ENCODE measurements around the gene THOC2. TPM values are rescaled to one million over a fixed set of nuclear protein-coding genes. Genes with fewer than 3 reads are reported as not detected.

Gene THOC2
- total RNA-seq, 2 experiments from 2014 or later, result 61.1 to 62.8 TPM

DNA sequence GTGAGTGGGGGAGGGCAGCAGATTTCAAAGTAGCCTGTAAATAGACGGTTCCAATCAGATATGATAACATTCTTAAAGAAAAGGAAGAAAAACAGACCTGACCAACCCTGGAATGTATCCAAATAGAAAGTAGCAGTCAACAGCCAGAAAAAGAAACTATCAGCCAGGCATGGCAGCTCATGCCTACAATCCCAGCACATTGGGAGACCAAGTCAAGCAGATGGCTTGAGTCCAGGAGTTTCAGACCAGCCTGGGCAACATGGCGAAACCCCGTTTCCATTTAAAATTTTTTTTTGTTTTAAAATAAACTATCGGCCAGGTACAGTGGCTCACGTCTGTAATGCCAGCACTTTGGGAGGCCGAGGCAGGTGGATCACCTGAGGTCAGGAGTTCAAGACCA is 125.0 kb downstream of the THOC2 start:
- DNase-seq (no peak), ATAC-seq (ENCODE audit: poor library complexity) (no peak)
- Histone ChIP-seq H3K36me3 (ENCODE audit: insufficient read depth, low read length) (peaks cover 19% of the 10 kb centered on the region), H3K4me1 (ENCODE audit: insufficient read depth, low read length) (no peaks in the 10 kb centered on the region), H3K27ac (ENCODE audit: low read depth in 1 of 2, low read length in 2 of 2) (no peak overlapping the region), H3K4me3 (ENCODE audit: low read length) (no peak overlapping the region), H3K9me3 (ENCODE audit: control insufficient read depth in 1 of 2, insufficient read depth in 1 of 2, low read length in 2 of 2) (no peaks in the 10 kb centered on the region), H3K27me3 (ENCODE audit: control insufficient read depth in 1 of 2, insufficient read depth in 2 of 2, low read length in 2 of 2) (no peaks in the 10 kb centered on the region)
- ChIA-PET POLR2A (no interaction called here), CTCF (no interaction called here)
- Mint-ChIP-seq H3K9me3 (no peaks in the 10 kb centered on the region), H3K4me3 (no peak overlapping the region), H3K4me1 (ENCODE audit: low read depth) (no peaks in the 10 kb centered on the region), H3K36me3 (ENCODE audit: low read depth) (peaks cover 69% of the 10 kb centered on the region), H3K27ac (no peak overlapping the region), H3K27me3 (no peaks in the 10 kb centered on the region)
- TF ChIP-seq, protein P1, sequence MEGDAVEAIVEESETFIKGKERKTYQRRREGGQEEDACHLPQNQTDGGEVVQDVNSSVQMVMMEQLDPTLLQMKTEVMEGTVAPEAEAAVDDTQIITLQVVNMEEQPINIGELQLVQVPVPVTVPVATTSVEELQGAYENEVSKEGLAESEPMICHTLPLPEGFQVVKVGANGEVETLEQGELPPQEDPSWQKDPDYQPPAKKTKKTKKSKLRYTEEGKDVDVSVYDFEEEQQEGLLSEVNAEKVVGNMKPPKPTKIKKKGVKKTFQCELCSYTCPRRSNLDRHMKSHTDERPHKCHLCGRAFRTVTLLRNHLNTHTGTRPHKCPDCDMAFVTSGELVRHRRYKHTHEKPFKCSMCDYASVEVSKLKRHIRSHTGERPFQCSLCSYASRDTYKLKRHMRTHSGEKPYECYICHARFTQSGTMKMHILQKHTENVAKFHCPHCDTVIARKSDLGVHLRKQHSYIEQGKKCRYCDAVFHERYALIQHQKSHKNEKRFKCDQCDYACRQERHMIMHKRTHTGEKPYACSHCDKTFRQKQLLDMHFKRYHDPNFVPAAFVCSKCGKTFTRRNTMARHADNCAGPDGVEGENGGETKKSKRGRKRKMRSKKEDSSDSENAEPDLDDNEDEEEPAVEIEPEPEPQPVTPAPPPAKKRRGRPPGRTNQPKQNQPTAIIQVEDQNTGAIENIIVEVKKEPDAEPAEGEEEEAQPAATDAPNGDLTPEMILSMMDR (IDR thresholded peaks at IDR 0.05), result no peak
- intact Hi-C loops (cut with DNase I, micrococcal nuclease), result no loop called here

GRCh38 chrX:123607270-123607669 is 125.6 kb downstream of the THOC2 start:
- TF ChIP-seq, protein P1 (IDR thresholded peaks at IDR 0.05), result no peak
- ChIA-PET POLR2A (no interaction called here), CTCF (no interaction called here)
- intact Hi-C loops (cut with DNase I, micrococcal nuclease), result no loop called here
- H3K4me3 Mint-ChIP-seq, result no peak overlapping the region
- no peaks in the 10 kb centered on the region for H3K27me3 Mint-ChIP-seq
- H3K4me1 Mint-ChIP-seq (ENCODE audit: low read depth), result no peaks in the 10 kb centered on the region
- H3K36me3 Mint-ChIP-seq (ENCODE audit: low read depth), result peaks cover 69% of the 10 kb centered on the region
- Histone ChIP-seq H3K36me3 (ENCODE audit: insufficient read depth, low read length) (peaks cover 19% of the 10 kb centered on the region), H3K4me1 (ENCODE audit: insufficient read depth, low read length) (no peaks in the 10 kb centered on the region), H3K4me3 (ENCODE audit: low read length) (no peak overlapping the region), H3K27ac (ENCODE audit: low read depth in 1 of 2, low read length in 2 of 2) (no peak overlapping the region), H3K9me3 (ENCODE audit: control insufficient read depth in 1 of 2, insufficient read depth in 1 of 2, low read length in 2 of 2) (no peaks in the 10 kb centered on the region), H3K27me3 (ENCODE audit: control insufficient read depth in 1 of 2, insufficient read depth in 2 of 2, low read length in 2 of 2) (no peaks in the 10 kb centered on the region)
- DNase-seq (no peak), ATAC-seq (ENCODE audit: poor library complexity) (no peak)
- H3K9me3 Mint-ChIP-seq, result no peaks in the 10 kb centered on the region
- no peak overlapping the region for H3K27ac Mint-ChIP-seq

DNA sequence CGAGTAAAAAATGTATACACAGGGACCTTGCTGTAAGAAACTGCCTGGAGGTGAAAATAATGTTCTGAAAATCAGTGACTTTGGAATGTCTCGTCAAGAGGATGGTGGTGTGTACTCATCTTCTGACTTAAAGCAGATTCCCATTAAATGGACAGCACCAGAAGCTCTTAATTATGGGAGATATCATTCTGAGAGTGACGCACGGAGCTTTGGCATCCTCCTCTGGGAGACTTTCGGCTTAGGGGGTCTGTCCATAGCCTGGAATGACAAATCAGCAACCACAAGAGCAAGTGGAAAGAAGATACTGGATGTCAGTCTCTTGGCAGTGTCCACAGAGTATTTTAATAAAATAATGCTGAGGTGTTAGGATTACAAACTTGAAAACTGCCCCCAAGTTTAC is 129.4 kb downstream of the THOC2 start:
- H3K27ac Mint-ChIP-seq, result no peak overlapping the region
- intact Hi-C loops (cut with DNase I, micrococcal nuclease), result no loop called here
- peaks cover 16% of the 10 kb centered on the region for H3K36me3 ChIP-seq (ENCODE audit: insufficient read depth, low read length)

More for the DNA sequence above, 129.4 kb downstream of the THOC2 start:
- no peak overlapping the region for H3K27ac ChIP-seq (ENCODE audit: low read depth in 1 of 2, low read length in 2 of 2)
- Mint-ChIP-seq H3K4me1 (ENCODE audit: low read depth) (no peaks in the 10 kb centered on the region), H3K4me3 (no peak overlapping the region), H3K36me3 (ENCODE audit: low read depth) (peaks cover 49% of the 10 kb centered on the region), H3K9me3 (no peaks in the 10 kb centered on the region), H3K27me3 (no peaks in the 10 kb centered on the region)
- no peaks in the 10 kb centered on the region for H3K4me1 ChIP-seq (ENCODE audit: insufficient read depth, low read length)
- H3K9me3 ChIP-seq (ENCODE audit: control insufficient read depth in 1 of 2, insufficient read depth in 1 of 2, low read length in 2 of 2), result no peaks in the 10 kb centered on the region
- H3K27me3 ChIP-seq (ENCODE audit: control insufficient read depth in 1 of 2, insufficient read depth in 2 of 2, low read length in 2 of 2), result no peaks in the 10 kb centered on the region
- TF ChIP-seq, protein P1 (IDR thresholded peaks at IDR 0.05), result no peak
- ChIA-PET CTCF (no interaction called here), POLR2A (no interaction called here)
- H3K4me3 ChIP-seq (ENCODE audit: low read length), result no peak overlapping the region
- ATAC-seq (ENCODE audit: poor library complexity) (no peak), DNase-seq (no peak)

All from CD4-positive, alpha-beta T cell (primary cell).